ENCODE data around the gene PRKD1.

PRKD1 gene

DNA sequence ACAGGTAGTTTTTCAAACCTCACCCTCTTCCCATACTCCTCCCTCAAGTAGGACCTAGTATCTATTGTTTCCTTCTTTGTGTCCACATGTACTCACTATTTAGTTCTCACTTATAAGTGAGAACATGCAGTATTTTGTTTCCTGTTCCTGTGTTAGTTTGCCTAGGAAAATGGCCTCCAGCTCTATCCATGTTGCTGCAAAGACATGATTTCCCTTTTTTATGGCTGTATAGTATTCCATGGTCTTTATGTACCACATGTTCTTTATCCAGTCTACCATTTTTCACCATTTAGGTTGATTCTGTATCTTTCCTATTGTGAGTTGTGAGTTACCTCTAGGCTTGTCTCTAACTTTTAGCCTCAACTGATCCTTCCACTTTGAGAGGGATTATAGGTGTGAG is 310.7 kb downstream of the PRKD1 start:
- no peak for DNase-seq (ENCODE audit: low read depth in 2 of 2)

DNA sequence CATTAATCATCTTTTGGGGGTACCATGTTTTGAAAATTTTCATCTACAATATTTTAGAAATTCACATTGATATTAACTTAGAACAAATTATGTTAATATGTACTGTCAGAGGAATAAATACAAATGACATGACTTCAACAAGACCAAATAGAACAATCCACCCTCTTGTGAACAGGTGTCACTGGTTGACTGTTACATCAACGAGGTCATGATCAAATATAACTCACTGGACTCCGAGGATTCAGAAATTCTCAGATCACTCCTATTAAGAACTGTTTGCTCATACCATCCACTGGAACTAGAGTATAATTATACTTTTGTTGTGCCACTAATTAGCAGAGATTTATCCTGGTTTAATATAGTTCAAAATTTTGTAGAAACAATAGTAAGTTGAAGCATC is 318.8 kb downstream of the PRKD1 start:
- no peak for DNase-seq (ENCODE audit: low read depth in 2 of 2)

- no peak for DNase-seq (ENCODE audit: low read depth in 2 of 2)
These were observed 320.5 kb downstream of the PRKD1 start for GRCh38 chr14:29607169-29607568.

GRCh38 chr14:29603696-29604095 is 324.0 kb downstream of the PRKD1 start:
- no peak for DNase-seq (ENCODE audit: low read depth in 2 of 2)

DNA sequence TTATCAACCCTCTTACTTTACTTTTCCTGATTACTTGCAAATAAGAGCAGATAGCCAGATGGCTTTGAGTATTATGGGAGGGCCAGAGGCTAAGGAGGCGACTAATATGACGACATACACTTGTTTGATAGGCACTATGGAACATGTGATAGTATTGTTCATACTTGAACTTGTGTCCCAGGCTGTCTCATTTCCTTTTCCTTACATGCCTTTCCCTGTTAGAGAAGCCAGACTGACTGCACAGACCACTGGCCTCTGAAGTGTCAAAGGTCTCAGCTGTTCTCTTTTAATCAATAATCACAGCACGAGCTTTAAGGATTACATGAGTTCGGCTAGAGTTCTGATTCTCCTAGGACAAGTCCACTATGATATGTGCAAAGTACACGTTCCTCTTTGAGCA is 326.0 kb downstream of the PRKD1 start:
- DNase-seq (ENCODE audit: low read depth in 2 of 2), result no peak

GRCh38 chr14:29587761-29588470 is 339.7 kb downstream of the PRKD1 start:
- DNase-seq (ENCODE audit: low read depth in 2 of 2), result no peak

- DNase-seq (ENCODE audit: low read depth in 2 of 2), result no peak
These were observed 340.6 kb downstream of the PRKD1 start for GRCh38 chr14:29587046-29587445.

DNA sequence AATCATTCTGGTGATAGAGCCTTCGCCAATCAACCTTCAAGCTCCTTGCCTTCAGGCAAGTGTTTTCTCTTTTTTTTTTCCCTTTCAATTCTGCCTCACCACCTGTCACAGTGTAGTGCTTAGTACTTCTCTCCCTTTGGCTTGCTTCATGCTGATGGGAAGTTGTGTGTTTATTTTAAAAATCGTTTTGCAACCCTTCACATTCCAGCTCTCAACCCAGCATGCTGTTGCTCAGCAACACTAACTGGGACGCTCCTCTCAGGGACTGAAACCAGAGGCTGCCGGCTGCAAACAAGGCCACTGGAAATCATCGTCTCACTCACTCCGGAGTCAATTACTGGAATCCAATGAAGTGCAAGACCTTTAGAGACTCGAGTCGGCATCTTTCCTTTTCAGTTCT is 342.7 kb downstream of the PRKD1 start:
- DNase-seq (ENCODE audit: low read depth in 2 of 2), result no peak

- DNase-seq (ENCODE audit: low read depth in 2 of 2), result no peak
These were observed 346.9 kb downstream of the PRKD1 start for GRCh38 chr14:29580763-29581162.

DNA sequence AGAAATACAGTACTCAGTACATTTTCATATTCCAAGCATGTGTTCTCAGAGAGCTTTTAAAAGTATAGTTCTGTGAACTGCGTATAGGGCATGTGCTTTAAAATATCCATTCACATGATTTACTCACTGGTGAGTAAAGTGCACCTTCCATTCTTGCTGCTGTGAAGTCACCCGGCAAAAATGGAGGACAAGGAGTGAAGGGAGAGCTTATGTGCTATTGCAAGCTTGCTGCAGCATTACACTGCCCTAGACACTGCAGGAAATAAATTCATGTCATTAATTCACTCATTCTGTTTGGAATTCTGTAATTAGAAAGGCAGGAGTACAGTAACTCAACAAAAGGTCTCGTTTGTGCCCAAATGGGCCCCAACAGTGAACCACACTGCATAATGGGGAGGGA is 347.8 kb downstream of the PRKD1 start:
- DNase-seq (ENCODE audit: low read depth in 2 of 2), result no peak

DNA sequence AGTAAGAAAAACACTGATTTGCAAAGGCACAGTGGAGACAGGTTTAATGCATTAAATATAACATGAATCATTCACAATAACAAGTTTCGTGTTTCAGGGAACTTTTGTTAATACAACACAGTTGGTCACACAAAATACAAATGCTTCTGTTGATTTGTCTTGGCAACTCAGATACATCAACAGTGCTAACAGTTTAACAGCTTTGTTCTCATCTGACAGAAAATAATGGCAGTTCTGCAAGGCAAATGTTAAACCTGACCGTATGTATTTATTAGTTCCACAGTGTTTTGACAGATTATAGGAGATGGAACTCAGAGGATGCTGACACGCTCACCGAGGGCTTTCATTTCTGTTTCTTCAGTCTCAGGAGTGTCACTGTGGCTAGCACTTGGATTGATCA is 350.7 kb downstream of the PRKD1 start:
- DNase-seq (ENCODE audit: low read depth in 2 of 2), result no peak

DNA sequence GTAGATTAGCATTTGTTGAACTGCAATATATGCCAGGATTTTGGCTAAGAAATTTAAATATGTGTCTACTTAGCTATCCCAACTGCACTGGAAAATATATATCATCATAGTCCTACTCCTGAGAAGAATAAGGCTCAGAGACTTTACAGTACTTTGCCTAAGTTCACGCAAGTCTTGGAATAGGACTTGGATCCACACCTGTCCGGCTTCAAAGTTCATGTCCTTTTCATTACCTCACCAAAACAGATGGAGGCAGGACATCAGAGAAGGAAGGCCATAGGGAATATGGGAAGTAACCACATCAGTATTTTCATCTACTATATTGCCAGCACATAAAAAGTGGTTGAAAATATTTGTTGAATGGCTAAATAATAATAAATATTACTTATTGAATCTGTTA is 358.5 kb downstream of the PRKD1 start:
- DNase-seq (ENCODE audit: low read depth in 2 of 2), result no peak

GRCh38 chr14:29566194-29566593 is 361.5 kb downstream of the PRKD1 start:
- no peak for DNase-seq (ENCODE audit: low read depth in 2 of 2)

DNA sequence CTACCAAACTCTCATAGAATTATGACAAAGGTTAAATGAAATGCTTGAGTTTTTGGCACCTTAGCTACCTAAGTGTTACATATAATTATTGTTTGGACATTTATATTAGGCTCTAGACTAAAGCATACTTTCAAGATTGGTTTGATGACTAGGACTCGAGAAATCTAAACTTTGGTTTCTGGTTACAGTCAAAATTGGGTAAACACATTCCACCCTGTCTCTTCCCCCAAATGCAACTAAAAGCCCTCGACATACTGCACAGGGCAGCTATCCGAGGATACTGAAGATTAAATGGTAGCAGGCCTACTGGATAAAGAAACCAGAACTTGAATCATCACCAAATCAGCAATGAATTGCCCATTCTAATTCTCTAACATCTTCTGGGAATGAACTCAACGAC is 369.1 kb downstream of the PRKD1 start:
- DNase-seq (ENCODE audit: low read depth in 2 of 2), result no peak

DNA sequence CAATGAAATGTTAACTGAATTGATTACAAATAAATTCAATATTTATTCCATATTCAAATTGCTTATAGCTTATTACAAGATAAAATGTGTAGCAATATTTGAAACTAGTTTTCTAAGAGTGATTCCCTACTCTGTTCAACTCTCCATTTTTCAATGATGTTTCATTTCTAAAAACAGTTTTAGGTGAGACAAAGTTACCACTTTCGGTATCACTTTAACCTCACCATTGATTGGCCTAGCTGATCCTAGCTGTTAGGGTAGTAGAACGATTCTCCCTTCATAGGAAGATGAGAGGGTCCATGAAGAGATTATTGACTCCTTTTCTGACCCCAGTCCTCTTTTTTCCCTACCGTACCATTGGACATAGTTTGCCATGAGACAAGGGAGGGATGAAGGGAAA is 373.3 kb downstream of the PRKD1 start:
- no peak for DNase-seq (ENCODE audit: low read depth in 2 of 2)

DNA sequence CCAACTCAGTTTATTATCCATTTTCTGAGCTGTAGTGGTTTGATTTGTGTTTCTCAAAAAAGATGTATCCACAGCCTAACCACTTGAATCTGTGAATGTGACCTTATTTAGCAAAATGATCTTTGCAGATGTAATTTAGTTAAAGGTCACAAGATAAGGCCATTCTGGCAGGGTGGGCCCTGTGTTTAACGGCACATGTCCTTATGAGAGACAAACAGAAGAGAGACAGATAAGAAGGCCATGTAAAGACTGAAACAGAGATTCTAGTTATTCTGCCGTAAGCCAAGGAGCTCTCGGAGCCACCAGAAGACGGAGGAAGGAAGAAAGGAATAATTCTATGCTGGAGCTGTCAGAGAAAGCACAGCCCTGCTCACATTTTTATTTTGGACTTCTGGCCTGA is 374.2 kb downstream of the PRKD1 start:
- DNase-seq (ENCODE audit: low read depth in 2 of 2), result no peak

GRCh38 chr14:29548948-29549370 is 378.7 kb downstream of the PRKD1 start:
- DNase-seq (ENCODE audit: low read depth in 2 of 2), result no peak

- DNase-seq (ENCODE audit: low read depth in 2 of 2), result no peak
These were observed 381.9 kb downstream of the PRKD1 start for GRCh38 chr14:29545714-29546113.

DNA sequence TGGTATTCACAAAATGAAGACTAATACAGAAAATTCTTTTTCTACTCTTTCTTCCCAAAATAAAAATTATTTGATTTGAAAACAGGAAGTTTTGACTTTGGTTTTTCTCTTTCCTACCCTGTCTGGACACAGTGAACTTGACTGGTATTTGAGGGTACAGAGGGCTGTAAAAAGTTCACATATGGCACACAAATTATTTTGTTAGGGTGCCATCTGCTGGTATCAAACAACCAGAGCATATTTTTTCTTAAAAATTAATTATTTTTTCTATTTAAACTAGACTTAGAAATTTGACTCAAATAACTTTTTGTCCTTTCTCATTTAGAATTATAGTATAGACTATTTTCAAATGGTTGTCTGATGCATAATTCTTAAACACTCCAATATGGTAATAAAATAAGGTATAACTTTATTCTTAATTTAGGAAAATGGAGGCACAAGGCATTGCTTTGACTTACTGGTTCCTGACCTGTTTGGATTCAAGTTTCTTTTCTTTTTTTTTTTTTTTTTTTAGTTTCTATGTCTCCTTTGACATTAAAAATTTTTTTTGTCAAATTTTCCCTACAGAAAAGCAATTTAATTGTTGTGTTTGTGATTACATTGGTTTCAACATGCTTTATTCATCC is 390.6 kb downstream of the PRKD1 start:
- DNase-seq (ENCODE audit: low read depth in 2 of 2), result no peak

DNA sequence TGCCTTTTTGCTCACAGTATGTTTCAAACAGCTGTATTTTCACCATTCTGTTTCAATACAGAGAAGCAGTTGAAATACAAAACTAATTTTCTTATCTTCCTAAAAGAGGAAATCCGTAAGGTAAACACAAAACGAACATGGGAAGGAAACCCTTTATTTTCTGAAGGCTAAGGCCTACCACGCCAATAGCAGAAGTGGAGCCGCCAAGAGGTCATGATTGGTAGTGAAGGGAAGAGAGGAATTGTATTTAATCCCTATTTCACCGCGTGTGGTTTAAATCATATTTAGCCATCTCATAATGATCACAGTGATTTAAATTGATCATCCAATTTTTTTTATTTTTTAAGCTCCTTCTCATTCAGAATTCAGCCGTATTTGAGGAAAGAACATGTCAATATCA is 398.2 kb downstream of the PRKD1 start:
- DNase-seq (ENCODE audit: low read depth in 2 of 2), result no peak

- no peak for DNase-seq (ENCODE audit: low read depth in 2 of 2)
These were observed 398.8 kb downstream of the PRKD1 start for GRCh38 chr14:29528889-29529288.

GRCh38 chr14:29527286-29527685 is 400.4 kb downstream of the PRKD1 start:
- no peak for DNase-seq (ENCODE audit: low read depth in 2 of 2)

Data from stimulated activated CD8-positive, alpha-beta memory T cell treated with anti-CD3 and anti-CD28 coated beads, Interleukin-15, amount 100 ng/mL, for 48 hours (primary cell).